B cell (primary cell): ENCODE results near the gene DSCAML1. TPM values are rescaled to one million over a fixed set of nuclear protein-coding genes. Genes with fewer than 3 reads are reported as not detected.

ENCODE experiments used
- ATAC-seq: fragments of 200-7000 bp; cut with Tn5 transposase; one replicate; pipeline ENCODE4 v1.10.0; 2021; ENCODE audit warnings: low read depth, mild to moderate bottlenecking, moderate number of reproducible peaks, moderate library complexity
- CTCF ChIA-PET: fragments of 350-600 bp; sonication (Branson Sonifier 250); formaldehyde crosslinking; loops from one replicate; lab custom pipeline; 2021; ENCODE audit warnings: antibody characterized with exemption, inconsistent platforms; lab: Charles Lee
- POLR2A ChIA-PET: fragments of 350-600 bp; sonication (Branson Sonifier 250); formaldehyde crosslinking; loops from one replicate; lab custom pipeline; 2021; ENCODE audit warnings: antibody characterized with exemption; lab: Charles Lee
- DNase-seq: peaks from one replicate; pipeline ENCODE4 v3.0.0; 2013
- H2AFZ ChIP-seq: 2 replicates; pipeline ENCODE4 v1.6.1; 2012; ENCODE audit warnings: mild to moderate bottlenecking, low read depth, low read length; ENCODE audit not compliant: insufficient read depth, poor library complexity, severe bottlenecking
- H3K27ac ChIP-seq, 2 donors: 1 replicate in 1 of 2; 2 replicates in 1 of 2; pipeline ENCODE4 v1.5.1; 2012 to 2013; ENCODE audit warnings: low read length in 2 of 2, mild to moderate bottlenecking in 2 of 2, moderate library complexity in 1 of 2
- H3K27me3 ChIP-seq, 4 experiments: fragments of 200-600 bp in 1 of 4; sonication (generic) in 1 of 4; replicated peaks in 1 of 4; 1 replicate in 2 of 4; 2 replicates in 2 of 4; pipeline versions ENCODE4 v1.6.1 to v1.7.0; 2013 to 2016; ENCODE audit warnings: low read length in 3 of 4, mild to moderate bottlenecking in 2 of 4, mixed read lengths in 1 of 4, moderate library complexity in 1 of 4; ENCODE audit not compliant: insufficient read depth in 4 of 4, control insufficient read depth in 3 of 4; ENCODE audit errors: control extremely low read depth in 1 of 4
- H3K36me3 ChIP-seq, 2 experiments: replicated peaks in 1 of 2; 1 replicate in 1 of 2; 2 replicates in 1 of 2; pipeline versions ENCODE4 v1.6.1 to v1.7.1; 2013; ENCODE audit warnings: low read length in 1 of 2; ENCODE audit not compliant: insufficient read depth in 2 of 2, control insufficient read depth in 1 of 2; ENCODE audit errors: control extremely low read depth in 1 of 2, extremely low read depth in 1 of 2
- H3K4me1 ChIP-seq, 2 donors: fragments of 200-600 bp in 1 of 2; sonication (generic) in 1 of 2; 1 replicate in 1 of 2; 2 replicates in 1 of 2; pipeline versions ENCODE4 v1.5.1 to v1.6.1; 2013 to 2017; ENCODE audit warnings: low read length in 2 of 2; ENCODE audit not compliant: control insufficient read depth in 2 of 2, insufficient read depth in 2 of 2
- H3K4me2 ChIP-seq: replicated peaks from 2 replicates; pipeline ENCODE3; 2012; ENCODE audit warnings: mild to moderate bottlenecking, low read depth, low read length; ENCODE audit not compliant: poor library complexity, severe bottlenecking
- H3K4me3 ChIP-seq, 5 experiments: fragments of 200-600 bp in 1 of 5; sonication (generic) in 1 of 5; 1 replicate in 3 of 5; 2 replicates in 2 of 5; pipeline versions ENCODE4 v1.5.1 to v1.7.0; 2011 to 2016; ENCODE audit warnings: low read length in 4 of 5, mild to moderate bottlenecking in 4 of 5, low read depth in 2 of 5, control low read depth in 1 of 5, moderate library complexity in 1 of 5; ENCODE audit not compliant: insufficient read depth in 1 of 5; ENCODE audit errors: control extremely low read depth in 1 of 5, extremely low read depth in 1 of 5
- H3K79me2 ChIP-seq: fragments of 200-600 bp; sonication (generic); one replicate; pipeline ENCODE4 v1.6.0; 2016; ENCODE audit warnings: low read length; ENCODE audit not compliant: control insufficient read depth, insufficient read depth
- H3K9ac ChIP-seq: fragments of 200-600 bp; sonication (generic); 2 replicates; pipeline ENCODE4 v1.6.1; 2017; ENCODE audit warnings: mild to moderate bottlenecking, low read length, moderate library complexity
- H3K9me3 ChIP-seq, 3 donors: one replicate each; pipeline versions ENCODE4 v1.6.1 to v1.7.1; 2013; ENCODE audit warnings: low read length in 2 of 3; ENCODE audit not compliant: control insufficient read depth in 2 of 3, insufficient read depth in 1 of 3; ENCODE audit errors: control extremely low read depth in 1 of 3
- H4K20me1 ChIP-seq: 2 replicates; pipeline ENCODE4 v1.6.0; 2012; ENCODE audit warnings: mild to moderate bottlenecking, low read length; ENCODE audit not compliant: insufficient read depth, control insufficient read depth, poor library complexity, severe bottlenecking
- H3K27ac Mint-ChIP-seq: one replicate; pipeline ENCODE4 v1.8.0; 2021; ENCODE audit warnings: mixed read lengths
- H3K27me3 Mint-ChIP-seq: one replicate; pipeline ENCODE4 v1.8.0; 2021; ENCODE audit warnings: mixed read lengths
- H3K4me1 Mint-ChIP-seq: one replicate; pipeline ENCODE4 v1.8.0; 2021; ENCODE audit warnings: mixed read lengths
- H3K4me3 Mint-ChIP-seq: one replicate; pipeline ENCODE4 v1.8.0; 2021; ENCODE audit warnings: mixed read lengths
- H3K9me3 Mint-ChIP-seq: one replicate; pipeline ENCODE4 v1.8.0; 2022; ENCODE audit warnings: mixed read lengths; ENCODE audit not compliant: insufficient read depth
- EZH2 ChIP-seq: IDR thresholded peaks from 2 replicates; pipeline ENCODE4 v1.6.1; 2012; ENCODE audit warnings: borderline replicate concordance, low read depth, mild to moderate bottlenecking, moderate library complexity, low read length; ENCODE audit not compliant: insufficient read depth, poor library complexity, severe bottlenecking
- WGBS: methylation state at CpG from one replicate; pipeline ENCODE4 v1.1.5; 2013; ENCODE audit warnings: missing lambda C conversion rate; ENCODE audit not compliant: insufficient coverage; 5-methylcytosine and 5-hydroxymethylcytosine counted together
- intact Hi-C: fragments of 100-400 bp; cut with micrococcal nuclease; formaldehyde crosslinking; loops from one replicate; pipeline ENCODE4 v1.10.0; 2022
- polyA plus RNA-seq: library from polyadenylated mRNA; depleted of rRNA; stranded (reverse); fragments of >200 nt; gene quantifications from 2 replicates; pipeline ENCODE4 v1.2.3, GENCODE V29; 2012
- total RNA-seq, 2 donors: library from RNA; stranded (reverse); fragments of 120-200 nt in 1 of 2; gene quantifications; 1 replicate in 1 of 2; 2 replicates in 1 of 2; pipeline versions ENCODE4 v1.2.3 to v1.2.4, GENCODE V29; 2013 to 2022
- TF ChIP-seq, protein P1 (sequence below): fragments of 200-600 bp; IDR thresholded peaks from one replicate; pipeline ENCODE4 v1.8.0; 2022; ENCODE audit warnings: antibody characterized with exemption, mild to moderate bottlenecking

DSCAML1 gene
- total and polyA plus RNA-seq, 2 donors (not counting 1 experiment from before 2014, with no cell fraction given), result 1.2 to 6.2 TPM

- DNase-seq (no peak), ATAC-seq (no peak)
- Histone ChIP-seq H3K9ac (no peak overlapping the region), H3K36me3 (no peaks in the 10 kb centered on the region), H3K4me2 (no peak overlapping the region), H3K4me3 (no peak overlapping the region), H3K9me3 (no peaks in the 10 kb centered on the region), H4K20me1 (no peaks in the 10 kb centered on the region), H2AFZ (no peak overlapping the region), H3K4me1 (no peaks in the 10 kb centered on the region), H3K27me3 (peaks cover 0 to 6% (median 0%) of the 10 kb centered on the region in 4 experiments), H3K79me2 (no peaks in the 10 kb centered on the region), H3K27ac (no peak overlapping the region)
- Mint-ChIP-seq H3K9me3 (no peaks in the 10 kb centered on the region), H3K27me3 (peaks cover 5% of the 10 kb centered on the region), H3K27ac (no peak overlapping the region), H3K4me3 (no peak overlapping the region), H3K4me1 (no peaks in the 10 kb centered on the region)
- POLR2A ChIA-PET, result no interaction called here
- intact Hi-C loops, result no loop called here
- WGBS, result 100% methylated on average over 1 of the region's 3 CpGs
- TF ChIP-seq EZH2, result no peak
- TF ChIP-seq, protein P1, sequence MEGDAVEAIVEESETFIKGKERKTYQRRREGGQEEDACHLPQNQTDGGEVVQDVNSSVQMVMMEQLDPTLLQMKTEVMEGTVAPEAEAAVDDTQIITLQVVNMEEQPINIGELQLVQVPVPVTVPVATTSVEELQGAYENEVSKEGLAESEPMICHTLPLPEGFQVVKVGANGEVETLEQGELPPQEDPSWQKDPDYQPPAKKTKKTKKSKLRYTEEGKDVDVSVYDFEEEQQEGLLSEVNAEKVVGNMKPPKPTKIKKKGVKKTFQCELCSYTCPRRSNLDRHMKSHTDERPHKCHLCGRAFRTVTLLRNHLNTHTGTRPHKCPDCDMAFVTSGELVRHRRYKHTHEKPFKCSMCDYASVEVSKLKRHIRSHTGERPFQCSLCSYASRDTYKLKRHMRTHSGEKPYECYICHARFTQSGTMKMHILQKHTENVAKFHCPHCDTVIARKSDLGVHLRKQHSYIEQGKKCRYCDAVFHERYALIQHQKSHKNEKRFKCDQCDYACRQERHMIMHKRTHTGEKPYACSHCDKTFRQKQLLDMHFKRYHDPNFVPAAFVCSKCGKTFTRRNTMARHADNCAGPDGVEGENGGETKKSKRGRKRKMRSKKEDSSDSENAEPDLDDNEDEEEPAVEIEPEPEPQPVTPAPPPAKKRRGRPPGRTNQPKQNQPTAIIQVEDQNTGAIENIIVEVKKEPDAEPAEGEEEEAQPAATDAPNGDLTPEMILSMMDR, result no peak
- CTCF ChIA-PET, result no interaction called here
Measured at GRCh38 chr11:117632306-117632705, 164.7 kb downstream of the DSCAML1 start.

- Histone ChIP-seq H2AFZ (no peak overlapping the region), H3K4me2 (no peak overlapping the region), H3K9me3 (no peaks in the 10 kb centered on the region), H4K20me1 (no peaks in the 10 kb centered on the region), H3K36me3 (no peaks in the 10 kb centered on the region), H3K27ac (no peak overlapping the region), H3K4me3 (no peak overlapping the region), H3K79me2 (no peaks in the 10 kb centered on the region), H3K9ac (no peak overlapping the region), H3K4me1 (no peaks in the 10 kb centered on the region), H3K27me3 (peaks cover 0 to 2% (median 0%) of the 10 kb centered on the region in 4 experiments)
- H3K27ac Mint-ChIP-seq, result no peak overlapping the region
- TF ChIP-seq EZH2, result no peak
- TF ChIP-seq, protein P1, result no peak
- no peak overlapping the region for H3K4me3 Mint-ChIP-seq
- ChIA-PET POLR2A (no interaction called here), CTCF (interaction anchor here (1.4 kb wide), 1 partner anchor 14 kb away, joined by 3 read pairs; no protein-coding TSS in a partner anchor)
- no peak for DNase-seq
- no peaks in the 10 kb centered on the region for H3K4me1 Mint-ChIP-seq
- H3K27me3 Mint-ChIP-seq, result peaks cover 8% of the 10 kb centered on the region
- intact Hi-C loops, result no loop called here
- no peak for ATAC-seq
- WGBS, result 95% methylated on average over 10 of the region's 11 CpGs
- no peaks in the 10 kb centered on the region for H3K9me3 Mint-ChIP-seq
Measured at GRCh38 chr11:117631336-117632140, 165.5 kb downstream of the DSCAML1 start.
